H9 (cell line): ENCODE data around the gene LRMDA. TPM values are rescaled to one million over a fixed set of nuclear protein-coding genes. Genes with fewer than 3 reads are reported as not detected.

Experiments
- DNase-seq: peaks from one replicate; pipeline ENCODE4 v3.0.0-alpha.2; 2017
- H2AFZ ChIP-seq: one replicate; pipeline ENCODE4 v1.6.1; 2013; ENCODE audit warnings: mild to moderate bottlenecking, low read length, control low read depth, moderate library complexity
- H2AK5ac ChIP-seq: 2 replicates; pipeline ENCODE4 v1.6.1; 2013; ENCODE audit warnings: low read length, control low read depth, mixed read lengths; ENCODE audit not compliant: insufficient read length
- H2BK120ac ChIP-seq: one replicate; pipeline ENCODE4 v1.6.1; 2013; ENCODE audit warnings: low read depth, mild to moderate bottlenecking, low read length, control low read depth, inconsistent platforms; ENCODE audit not compliant: poor library complexity, severe bottlenecking
- H2BK12ac ChIP-seq: 2 replicates; pipeline ENCODE4 v1.6.1; 2013; ENCODE audit warnings: low read length, control low read depth, mixed read lengths, low read depth; ENCODE audit not compliant: insufficient read length
- H2BK15ac ChIP-seq: 2 replicates; pipeline ENCODE4 v1.6.1; 2013; ENCODE audit warnings: low read depth, low read length, control low read depth
- H2BK20ac ChIP-seq: one replicate; pipeline ENCODE4 v1.6.1; 2013; ENCODE audit warnings: low read depth, mild to moderate bottlenecking, low read length, control low read depth, inconsistent platforms; ENCODE audit not compliant: poor library complexity, severe bottlenecking
- H2BK5ac ChIP-seq: 2 replicates; pipeline ENCODE4 v1.6.1; 2013; ENCODE audit warnings: low read length, control low read depth, mixed read lengths; ENCODE audit not compliant: insufficient read length
- H3K14ac ChIP-seq: 2 replicates; pipeline ENCODE4 v1.6.1; 2013; ENCODE audit warnings: low read length, control low read depth; ENCODE audit not compliant: insufficient read depth
- H3K18ac ChIP-seq: 2 replicates; pipeline ENCODE4 v1.6.1; 2013; ENCODE audit warnings: low read depth, mild to moderate bottlenecking, mixed read lengths, low read length, control low read depth; ENCODE audit not compliant: insufficient read length
- H3K23ac ChIP-seq: 2 replicates; pipeline ENCODE4 v1.6.1; 2013; ENCODE audit warnings: low read length, control low read depth, mixed read lengths, low read depth; ENCODE audit not compliant: insufficient read length
- H3K23me2 ChIP-seq: 2 replicates; pipeline ENCODE4 v1.6.1; 2013; ENCODE audit warnings: low read depth, mild to moderate bottlenecking, mixed read lengths, low read length, control low read depth; ENCODE audit not compliant: insufficient read length, poor library complexity, severe bottlenecking
- H3K27ac ChIP-seq: 2 replicates; pipeline ENCODE4 v1.5.1; 2013; ENCODE audit warnings: low read length, control low read depth, mixed read lengths, low read depth; ENCODE audit not compliant: insufficient read length
- H3K27me3 ChIP-seq: 2 replicates; pipeline ENCODE4 v1.6.1; 2013; ENCODE audit warnings: low read length, control low read depth, inconsistent platforms; ENCODE audit not compliant: insufficient read depth
- H3K4ac ChIP-seq: 2 replicates; pipeline ENCODE4 v1.6.1; 2013; ENCODE audit warnings: low read depth, mild to moderate bottlenecking, control low read depth, inconsistent platforms, low read length, moderate library complexity
- H3K4me1 ChIP-seq: 2 replicates; pipeline ENCODE4 v1.6.1; 2013; ENCODE audit warnings: low read length, control low read depth, inconsistent platforms; ENCODE audit not compliant: insufficient read depth
- H3K4me2 ChIP-seq: 2 replicates; pipeline ENCODE4 v1.6.1; 2013; ENCODE audit warnings: low read length, control low read depth, mixed read lengths; ENCODE audit not compliant: insufficient read length, insufficient read depth
- H3K56ac ChIP-seq: 2 replicates; pipeline ENCODE4 v1.6.1; 2013; ENCODE audit warnings: low read depth, mild to moderate bottlenecking, mixed read lengths, low read length, control low read depth; ENCODE audit not compliant: insufficient read length
- H3K79me1 ChIP-seq: 2 replicates; pipeline ENCODE4 v1.6.1; 2013; ENCODE audit warnings: low read depth, mild to moderate bottlenecking, moderate library complexity, low read length, control low read depth, inconsistent platforms; ENCODE audit not compliant: insufficient read depth, poor library complexity, severe bottlenecking
- H3K79me2 ChIP-seq: 2 replicates; pipeline ENCODE4 v1.6.1; 2013; ENCODE audit warnings: low read length, control low read depth, inconsistent platforms; ENCODE audit not compliant: insufficient read depth
- H3K9ac ChIP-seq: 2 replicates; pipeline ENCODE4 v1.6.1; 2013; ENCODE audit warnings: low read length, control low read depth, mixed read lengths; ENCODE audit not compliant: insufficient read length; ENCODE audit errors: extremely low read depth
- H3K9me3 ChIP-seq: one replicate; pipeline ENCODE4 v1.6.1; 2013; ENCODE audit warnings: low read depth, low read length, inconsistent platforms; ENCODE audit not compliant: control insufficient read depth
- H3T11ph ChIP-seq: one replicate; pipeline ENCODE4 v1.6.1; 2013; ENCODE audit warnings: mild to moderate bottlenecking, low read length, control low read depth, inconsistent platforms
- H4K20me1 ChIP-seq: one replicate; pipeline ENCODE4 v1.6.1; 2013; ENCODE audit not compliant: control insufficient read depth, insufficient read length, insufficient read depth
- H4K5ac ChIP-seq: 2 replicates; pipeline ENCODE4 v1.6.1; 2013; ENCODE audit warnings: low read depth, mild to moderate bottlenecking, mixed read lengths, low read length, control low read depth; ENCODE audit not compliant: insufficient read length
- H4K8ac ChIP-seq: replicated peaks from 2 replicates; pipeline ENCODE4 v1.6.1; 2013; ENCODE audit warnings: low read length, control low read depth, mixed read lengths, low read depth; ENCODE audit not compliant: insufficient read length
- H4K91ac ChIP-seq: 2 replicates; pipeline ENCODE4 v1.6.1; 2013; ENCODE audit warnings: low read depth, mild to moderate bottlenecking, moderate library complexity, mixed read lengths, low read length, control low read depth; ENCODE audit not compliant: insufficient read length
- H3K27ac Mint-ChIP-seq, 3 experiments: 2 replicates in 2 of 3; 3 replicates in 1 of 3; pipeline ENCODE4 v1.8.0; 2020 to 2021; ENCODE audit warnings: mixed read lengths in 3 of 3, mild to moderate bottlenecking in 1 of 3, moderate library complexity in 1 of 3
- H3K27me3 Mint-ChIP-seq: 2 replicates; pipeline ENCODE4 v1.8.0; 2021; ENCODE audit warnings: low read depth, mild to moderate bottlenecking, moderate library complexity, mixed read lengths
- H3K36me3 Mint-ChIP-seq, 3 experiments: 2 replicates in 2 of 3; 3 replicates in 1 of 3; pipeline ENCODE4 v1.8.0; 2020 to 2021; ENCODE audit warnings: low read depth in 3 of 3, mixed read lengths in 3 of 3; ENCODE audit not compliant: insufficient read depth in 1 of 3
- H3K4me1 Mint-ChIP-seq, 2 experiments: 2 replicates each; pipeline ENCODE4 v1.8.0; 2020; ENCODE audit warnings: mixed read lengths in 2 of 2
- H3K4me3 Mint-ChIP-seq, 2 experiments: 2 replicates in 1 of 2; 3 replicates in 1 of 2; pipeline ENCODE4 v1.8.0; 2020 to 2021; ENCODE audit warnings: mild to moderate bottlenecking in 2 of 2, mixed read lengths in 2 of 2, moderate library complexity in 1 of 2
- H3K9me3 Mint-ChIP-seq, 2 experiments: 2 replicates in 1 of 2; 3 replicates in 1 of 2; pipeline ENCODE4 v1.8.0; 2020; ENCODE audit warnings: mild to moderate bottlenecking in 2 of 2, mixed read lengths in 2 of 2, moderate library complexity in 1 of 2
- WGBS: extraction: QIAGEN DNeasy Blood & Tissue Kit; methylation state at CpG from one replicate; pipeline ENCODE4 v1.1.7; 2013; ENCODE audit warnings: missing lambda C conversion rate, low lambda C conversion rate, mixed read lengths; ENCODE audit not compliant: insufficient read length; ENCODE audit errors: extremely low coverage; 5-methylcytosine and 5-hydroxymethylcytosine counted together
- total RNA-seq: library from RNA; stranded (reverse); gene quantifications from 2 replicates; pipeline ENCODE4 v1.2.1, GENCODE V29; 2021
- TF ChIP-seq, protein P1 (sequence below): fragments of 200-600 bp; sonication (generic); conservative IDR thresholded peaks from 3 replicates; pipeline ENCODE4 v1.8.0; 2021; ENCODE audit warnings: antibody characterized with exemption, mild to moderate bottlenecking

LRMDA gene
- total RNA-seq, 1 experiment from 2014 or later, result 1.8 TPM

- peaks cover 30 to 44% of the 10 kb centered on the region in 2 experiments for H3K4me1 Mint-ChIP-seq
- Histone ChIP-seq H2AK5ac (no peak overlapping the region), H4K5ac (no peak overlapping the region), H3K23me2 (no peaks in the 10 kb centered on the region), H2BK15ac (no peak overlapping the region), H2BK5ac (no peak overlapping the region), H3K4ac (no peak overlapping the region), H4K20me1 (no peaks in the 10 kb centered on the region), H2BK12ac (no peak overlapping the region), H3K14ac (no peak overlapping the region), H2BK20ac (no peak overlapping the region), H3K79me2 (no peaks in the 10 kb centered on the region; the same call in 1 of the 2 replicates), H3K27me3 (no peaks in the 10 kb centered on the region), H3K79me1 (no peaks in the 10 kb centered on the region), H3T11ph (no peak overlapping the region), H3K56ac (no peak overlapping the region), H2AFZ (no peak overlapping the region), H3K18ac (no peak overlapping the region), H4K91ac (no peak overlapping the region), H3K4me2 (no peak overlapping the region), H3K9ac (no peak overlapping the region), H2BK120ac (no peak overlapping the region), H4K8ac (no peak overlapping the region), H3K23ac (no peak overlapping the region), H3K27ac (peak overlapping the region; percentile 5), H3K4me1 (peaks cover 6% of the 10 kb centered on the region; the same call in 1 of the 2 replicates), H3K9me3 (no peaks in the 10 kb centered on the region)
- H3K9me3 Mint-ChIP-seq, result peaks cover 2 to 5% of the 10 kb centered on the region in 2 experiments; a peak in 1 of 5 replicates
- TF ChIP-seq, protein P1, sequence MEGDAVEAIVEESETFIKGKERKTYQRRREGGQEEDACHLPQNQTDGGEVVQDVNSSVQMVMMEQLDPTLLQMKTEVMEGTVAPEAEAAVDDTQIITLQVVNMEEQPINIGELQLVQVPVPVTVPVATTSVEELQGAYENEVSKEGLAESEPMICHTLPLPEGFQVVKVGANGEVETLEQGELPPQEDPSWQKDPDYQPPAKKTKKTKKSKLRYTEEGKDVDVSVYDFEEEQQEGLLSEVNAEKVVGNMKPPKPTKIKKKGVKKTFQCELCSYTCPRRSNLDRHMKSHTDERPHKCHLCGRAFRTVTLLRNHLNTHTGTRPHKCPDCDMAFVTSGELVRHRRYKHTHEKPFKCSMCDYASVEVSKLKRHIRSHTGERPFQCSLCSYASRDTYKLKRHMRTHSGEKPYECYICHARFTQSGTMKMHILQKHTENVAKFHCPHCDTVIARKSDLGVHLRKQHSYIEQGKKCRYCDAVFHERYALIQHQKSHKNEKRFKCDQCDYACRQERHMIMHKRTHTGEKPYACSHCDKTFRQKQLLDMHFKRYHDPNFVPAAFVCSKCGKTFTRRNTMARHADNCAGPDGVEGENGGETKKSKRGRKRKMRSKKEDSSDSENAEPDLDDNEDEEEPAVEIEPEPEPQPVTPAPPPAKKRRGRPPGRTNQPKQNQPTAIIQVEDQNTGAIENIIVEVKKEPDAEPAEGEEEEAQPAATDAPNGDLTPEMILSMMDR, result no peak
- peak; percentile 95 for DNase-seq
- no CpG with 5 or more reads among the region's 1 CpG for WGBS
- peaks cover 59% of the 10 kb centered on the region for H3K27me3 Mint-ChIP-seq
- H3K36me3 Mint-ChIP-seq, result no peaks in the 10 kb centered on the region; a peak in 3 of 7 replicates
- peak overlapping the region; percentile 18 to 87 (median 76); a peak in 4 of 7 replicates for H3K27ac Mint-ChIP-seq
- no peak overlapping the region for H3K4me3 Mint-ChIP-seq
These were observed 651.5 kb downstream of the LRMDA start for GRCh38 chr10:76082956-76083355.
